Astrocyte of the spinal cord (primary cell): ENCODE data around the gene SH2D4B.

ENCODE experiments used
- DNase-seq: peaks from one replicate; pipeline ENCODE4 v3.0.0; 2011; ENCODE audit warnings: low read depth, low spot score
- H3K4me3 ChIP-seq: 2 replicates; pipeline ENCODE4 v1.5.1; 2011; ENCODE audit warnings: low read depth, mild to moderate bottlenecking, low read length, moderate library complexity
- CTCF ChIP-seq: IDR thresholded peaks from 2 replicates; pipeline ENCODE4 v1.5.1; 2012; ENCODE audit warnings: low read depth, mild to moderate bottlenecking, low read length, inconsistent platforms
- in situ Hi-C: cut with HindIII; loops from 2 replicates; pipeline ENCODE4 v1.10.0; 2017; ENCODE audit warnings: low sequenced_read_pairs

Gene SH2D4B

GRCh38 chr10:80686734-80687475 lies 149.2 kb downstream of the SH2D4B start:
- TF ChIP-seq CTCF = no peak
- in situ Hi-C loops = no loop called here
- no peak for DNase-seq
- H3K4me3 ChIP-seq = no peak overlapping the region

GRCh38 chr10:80687476-80687789 lies 149.7 kb downstream of the SH2D4B start:
- no peak overlapping the region for H3K4me3 ChIP-seq
- no peak for DNase-seq
- in situ Hi-C loops = no loop called here
- no peak for TF ChIP-seq CTCF

- no peak for DNase-seq
- H3K4me3 ChIP-seq = no peak overlapping the region
- in situ Hi-C loops = no loop called here
- TF ChIP-seq CTCF = no peak
Measured at GRCh38 chr10:80690434-80690833, 152.7 kb downstream of the SH2D4B start.

GRCh38 chr10:80691441-80691840 lies 153.7 kb downstream of the SH2D4B start:
- DNase-seq = no peak
- in situ Hi-C loops = no loop called here
- H3K4me3 ChIP-seq = no peak overlapping the region
- TF ChIP-seq CTCF = no peak

- in situ Hi-C loops = no loop called here
- no peak overlapping the region for H3K4me3 ChIP-seq
- TF ChIP-seq CTCF = no peak
- DNase-seq = no peak
Measured at GRCh38 chr10:80693565-80693964, 155.9 kb downstream of the SH2D4B start.

- TF ChIP-seq CTCF = no peak
- DNase-seq = no peak
- H3K4me3 ChIP-seq = no peak overlapping the region
- in situ Hi-C loops = no loop called here
Measured at GRCh38 chr10:80694930-80695329, 157.2 kb downstream of the SH2D4B start.
